ENCODE data around the gene CLMN. TPM values are rescaled to one million over a fixed set of nuclear protein-coding genes. Genes with fewer than 3 reads are reported as not detected.
A peak's percentile ranks its signal among the peaks of the same experiment; 100 is the strongest.

CLMN gene
- total and polyA plus RNA-seq, 2 donors: 4.3 to 11.1 TPM

DNA sequence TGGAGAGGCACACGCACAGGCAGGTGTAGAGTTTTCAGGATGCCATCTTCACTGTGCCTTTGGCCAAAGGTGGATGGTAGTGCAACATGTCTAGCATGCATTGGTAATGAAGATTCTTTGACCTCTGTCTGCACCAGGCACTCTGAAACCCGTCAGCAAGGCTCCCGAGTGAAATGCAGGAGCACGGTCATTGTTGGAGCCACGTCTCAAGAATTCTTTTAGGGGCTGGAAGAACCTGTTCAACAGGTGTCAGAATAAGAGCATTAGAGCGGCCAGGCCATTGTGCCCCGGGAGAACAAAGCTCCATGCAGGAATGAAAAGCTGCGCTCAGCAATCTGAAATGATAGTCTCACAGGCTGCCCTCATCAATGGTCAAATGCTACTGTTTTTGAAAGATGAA, 122.2 kb downstream of the CLMN start:
- Histone ChIP-seq H3K4me1 (ENCODE audit: insufficient read depth) (no peaks in the 10 kb centered on the region), H3K27ac (ENCODE audit: low read depth) (no peak overlapping the region), H3K4me3 (ENCODE audit: low read depth, low read length) (no peak overlapping the region), H3K36me3 (ENCODE audit: insufficient read depth) (no peaks in the 10 kb centered on the region)
- WGBS: 76% methylated on average over 8 of the region's 8 CpGs
- peak; percentile 65 for DNase-seq (ENCODE audit: extremely low spot score)

DNA sequence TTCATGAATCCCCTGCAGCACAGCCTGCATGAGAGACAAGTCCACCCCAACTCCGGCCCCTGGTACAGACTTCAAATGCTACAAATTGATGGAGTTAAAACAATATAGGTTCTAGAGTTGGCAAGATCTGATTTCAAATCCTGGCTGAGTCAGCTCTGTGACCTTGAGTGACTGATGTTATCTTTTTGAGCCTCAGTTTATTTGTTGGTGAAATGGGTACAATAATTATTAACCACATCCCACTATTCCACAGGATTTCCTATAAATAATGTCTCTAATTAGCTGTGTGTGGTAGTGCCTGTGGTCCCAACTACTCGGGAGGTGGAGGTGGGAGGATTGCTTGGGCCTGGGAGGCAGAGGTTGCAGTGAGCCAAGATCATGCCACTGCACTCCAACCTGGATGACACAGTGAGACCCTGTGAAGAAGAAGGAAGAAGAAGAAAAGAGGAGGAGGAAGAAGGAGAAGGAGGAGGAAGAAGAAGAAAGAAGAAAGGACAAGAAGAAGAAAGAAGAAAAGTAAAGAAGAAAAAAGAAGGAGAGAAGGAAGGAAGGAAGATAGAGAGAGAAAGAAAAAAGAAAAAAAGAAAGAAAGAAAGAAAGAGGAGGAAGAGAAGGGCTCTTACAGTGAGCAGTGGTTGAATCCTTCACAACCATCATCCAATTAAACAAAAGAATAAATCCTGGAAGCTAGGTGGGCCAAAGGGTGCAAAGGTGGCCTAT, 122.7 kb downstream of the CLMN start:
- no peak for DNase-seq (ENCODE audit: extremely low spot score)
- 90% methylated on average over 2 of the region's 2 CpGs for WGBS
- H3K4me3 ChIP-seq (ENCODE audit: low read depth, low read length): no peak overlapping the region

DNA sequence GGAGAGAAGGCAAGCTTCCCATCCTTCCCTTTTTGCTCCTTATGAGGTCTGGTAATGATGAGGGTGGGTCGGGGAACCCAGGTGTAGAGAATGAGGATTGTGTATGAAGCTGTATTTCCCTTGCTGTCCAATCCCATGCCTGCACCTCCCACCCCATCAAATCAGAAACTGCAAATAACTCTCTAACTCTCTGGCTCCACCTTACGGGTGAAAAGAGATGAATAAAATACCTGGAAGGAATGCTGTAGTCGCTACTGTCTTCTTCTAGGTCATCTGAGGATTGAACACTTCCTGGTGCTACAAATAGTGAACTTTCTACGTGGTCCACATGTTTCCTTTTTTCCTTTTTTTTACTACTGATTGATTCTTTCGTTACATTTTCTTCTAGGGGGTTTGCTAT, 123.4 kb downstream of the CLMN start:
- H3K36me3 ChIP-seq (ENCODE audit: insufficient read depth): no peaks in the 10 kb centered on the region
- H3K4me3 ChIP-seq (ENCODE audit: low read depth, low read length): no peak overlapping the region
- WGBS: 64% methylated on average over 5 of the region's 5 CpGs
- H3K4me1 ChIP-seq (ENCODE audit: insufficient read depth): no peaks in the 10 kb centered on the region
- H3K27ac ChIP-seq (ENCODE audit: low read depth): no peak overlapping the region
- no peak for DNase-seq (ENCODE audit: extremely low spot score)

More for the DNA sequence above, 122.7 kb downstream of the CLMN start:
- Histone ChIP-seq H3K4me1 (ENCODE audit: insufficient read depth) (no peaks in the 10 kb centered on the region), H3K36me3 (ENCODE audit: insufficient read depth) (no peaks in the 10 kb centered on the region), H3K27ac (ENCODE audit: low read depth) (no peak overlapping the region)

DNA sequence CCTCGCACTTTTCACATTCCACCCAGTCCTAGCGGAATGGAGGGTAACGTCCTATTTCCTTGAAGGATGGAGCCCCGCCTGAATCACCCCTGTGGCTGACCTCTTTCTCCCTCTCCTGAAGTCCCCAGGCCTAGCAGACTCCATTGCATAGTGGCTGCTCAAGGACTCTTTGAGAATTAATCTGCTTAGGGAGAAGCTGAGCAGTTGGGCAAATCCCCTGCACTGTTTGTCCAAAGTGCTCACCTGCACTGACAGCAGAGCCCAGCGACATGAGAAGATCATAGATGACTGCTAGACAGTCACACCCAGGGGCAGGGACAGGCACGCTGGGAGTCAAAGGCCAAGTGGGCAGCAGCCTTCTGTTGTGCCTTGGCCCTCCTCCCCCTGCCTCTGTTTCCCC, 124.7 kb downstream of the CLMN start:
- Histone ChIP-seq H3K27ac (ENCODE audit: low read depth) (no peak overlapping the region), H3K4me1 (ENCODE audit: insufficient read depth) (no peaks in the 10 kb centered on the region), H3K36me3 (ENCODE audit: insufficient read depth) (no peaks in the 10 kb centered on the region), H3K4me3 (ENCODE audit: low read depth, low read length) (no peak overlapping the region)
- DNase-seq (ENCODE audit: extremely low spot score): no peak
- WGBS: 96% methylated on average over 6 of the region's 6 CpGs

DNA sequence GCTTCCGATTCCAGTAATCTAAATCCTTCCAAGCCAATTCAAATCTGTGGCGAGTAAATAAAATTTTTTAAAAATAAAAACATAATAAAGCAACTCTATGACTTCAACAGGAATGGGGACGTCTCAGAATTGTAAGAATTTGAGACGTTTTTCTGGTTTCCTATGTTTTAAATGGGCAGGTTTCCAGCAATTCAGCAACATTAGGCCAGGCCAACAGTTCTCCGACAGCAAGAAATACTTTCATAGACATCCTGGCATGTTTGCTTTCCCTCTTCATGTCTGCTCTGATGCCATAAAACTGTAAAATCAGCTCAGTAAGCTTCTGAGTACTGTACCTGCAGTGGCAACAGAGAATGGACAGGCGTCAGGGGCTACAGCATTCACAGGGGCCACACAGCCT, 126.6 kb downstream of the CLMN start:
- DNase-seq (ENCODE audit: extremely low spot score): no peak
- WGBS: 75% methylated on average over 6 of the region's 6 CpGs

DNA sequence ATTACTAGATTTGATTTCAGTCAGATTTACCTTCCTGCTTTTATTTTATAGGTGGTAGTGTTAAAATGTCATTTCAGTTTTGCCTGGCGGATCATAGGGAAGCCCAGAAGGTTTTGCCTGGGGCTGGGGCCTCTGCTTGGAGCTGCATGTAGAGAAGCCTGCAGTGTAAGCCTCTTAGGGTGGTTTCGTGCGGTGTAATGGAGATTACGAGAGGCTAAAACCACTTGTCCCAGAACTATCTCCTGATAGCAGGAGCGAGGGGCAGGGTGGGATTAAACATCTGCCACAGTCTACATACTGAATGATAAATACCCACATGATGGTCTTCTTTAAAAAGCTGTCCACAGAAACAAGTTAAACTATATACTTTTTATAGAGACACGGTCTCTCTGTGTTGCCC, 127.4 kb downstream of the CLMN start:
- Histone ChIP-seq H3K4me3 (ENCODE audit: low read depth, low read length) (no peak overlapping the region), H3K4me1 (ENCODE audit: insufficient read depth) (no peaks in the 10 kb centered on the region), H3K36me3 (ENCODE audit: insufficient read depth) (no peaks in the 10 kb centered on the region), H3K27ac (ENCODE audit: low read depth) (no peak overlapping the region)
- 86% methylated on average over 6 of the region's 6 CpGs for WGBS
- DNase-seq (ENCODE audit: extremely low spot score): no peak

More for the DNA sequence above, 126.6 kb downstream of the CLMN start:
- Histone ChIP-seq H3K27ac (ENCODE audit: low read depth) (no peak overlapping the region), H3K36me3 (ENCODE audit: insufficient read depth) (no peaks in the 10 kb centered on the region), H3K4me1 (ENCODE audit: insufficient read depth) (no peaks in the 10 kb centered on the region), H3K4me3 (ENCODE audit: low read depth, low read length) (no peak overlapping the region)

DNA sequence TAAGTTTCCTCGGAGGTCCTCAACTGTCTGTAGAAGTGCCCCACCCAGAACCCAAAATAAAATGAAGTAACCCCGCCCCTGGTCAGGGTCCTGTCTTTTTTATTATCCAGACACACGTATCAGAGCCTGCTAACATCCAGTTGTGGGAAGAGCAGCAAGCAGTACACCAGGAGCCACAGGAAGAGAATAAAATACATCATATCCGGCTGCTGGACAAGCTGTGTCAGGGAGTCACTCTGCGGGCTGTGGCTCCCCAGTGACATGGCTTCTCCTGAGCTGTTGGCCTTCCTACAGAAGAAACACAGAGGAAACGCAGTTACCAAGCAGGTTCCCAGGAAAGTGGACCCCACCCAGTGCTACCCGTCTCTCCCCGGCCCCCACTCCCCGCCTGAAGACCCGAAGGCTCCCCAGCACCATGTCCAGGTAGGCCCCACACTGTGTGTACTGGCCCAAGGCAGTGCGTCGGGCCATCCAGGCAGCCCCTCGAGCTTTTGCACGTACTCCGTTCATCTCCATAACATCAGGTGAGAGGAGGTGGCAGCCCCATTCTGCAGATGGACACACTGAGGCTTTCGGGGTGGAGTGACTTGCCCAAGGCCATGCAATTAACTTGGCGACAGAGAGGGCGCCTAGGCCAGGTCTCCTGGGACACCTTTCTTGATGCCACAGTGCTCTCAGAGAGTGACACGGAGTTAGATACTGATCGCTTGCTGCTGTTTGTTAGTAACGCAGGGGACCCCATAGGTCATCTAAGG, 128.1 kb downstream of the CLMN start:
- WGBS: 89% methylated on average over 21 of the region's 21 CpGs
- Histone ChIP-seq H3K27ac (ENCODE audit: low read depth) (no peak overlapping the region), H3K36me3 (ENCODE audit: insufficient read depth) (no peaks in the 10 kb centered on the region), H3K4me3 (ENCODE audit: low read depth, low read length) (no peak overlapping the region), H3K4me1 (ENCODE audit: insufficient read depth) (no peaks in the 10 kb centered on the region)
- no peak for DNase-seq (ENCODE audit: extremely low spot score)

DNA sequence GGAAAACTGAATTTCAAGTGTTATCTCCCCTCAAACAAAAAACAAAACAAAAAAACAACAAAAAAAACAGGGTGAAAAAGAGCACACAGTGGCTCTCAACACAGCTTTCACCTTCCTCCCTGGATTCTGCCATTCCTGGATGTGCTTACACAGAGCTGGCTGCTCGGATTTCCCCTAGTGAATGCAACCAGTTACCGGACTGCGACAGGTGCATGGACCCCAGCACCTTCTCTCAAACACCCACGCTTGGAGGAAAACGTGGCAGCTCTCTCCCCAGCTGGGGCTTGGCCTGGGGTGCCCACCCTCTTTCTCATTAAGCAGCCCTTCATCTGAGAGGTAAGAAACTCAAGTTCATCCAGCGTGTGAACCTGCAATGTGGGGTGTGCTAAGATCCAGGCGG, 128.9 kb downstream of the CLMN start:
- Histone ChIP-seq H3K36me3 (ENCODE audit: insufficient read depth) (no peaks in the 10 kb centered on the region), H3K4me1 (ENCODE audit: insufficient read depth) (no peaks in the 10 kb centered on the region), H3K27ac (ENCODE audit: low read depth) (no peak overlapping the region), H3K4me3 (ENCODE audit: low read depth, low read length) (no peak overlapping the region)
- DNase-seq (ENCODE audit: extremely low spot score): no peak
- 93% methylated on average over 7 of the region's 7 CpGs for WGBS

DNA sequence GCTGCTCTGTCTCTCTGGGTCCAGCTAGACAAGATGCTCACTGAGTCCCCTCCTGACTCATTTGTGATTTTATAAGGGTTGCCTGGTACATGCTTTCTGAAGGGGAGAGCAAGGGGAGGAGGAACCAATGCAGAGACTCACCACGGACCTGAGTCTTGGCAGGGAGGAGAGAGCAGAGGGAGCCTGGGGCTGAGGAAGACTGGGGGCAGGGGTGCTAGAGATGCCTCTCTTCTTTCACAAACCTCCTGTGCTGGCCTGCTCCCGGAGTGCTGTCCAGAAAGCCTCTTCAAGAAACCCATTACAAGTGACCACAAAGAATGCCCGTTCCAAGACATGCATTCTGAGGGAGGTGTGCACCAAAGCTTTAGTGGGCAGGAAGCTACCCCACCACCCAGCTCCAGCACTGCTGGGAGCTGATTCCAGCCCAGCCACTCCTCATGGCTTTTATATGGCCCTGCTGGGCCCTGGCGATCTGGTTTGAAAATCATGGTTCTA, 129.3 kb downstream of the CLMN start:
- WGBS: 56% methylated on average over 4 of the region's 4 CpGs
- Histone ChIP-seq H3K27ac (ENCODE audit: low read depth) (no peak overlapping the region), H3K4me3 (ENCODE audit: low read depth, low read length) (no peak overlapping the region), H3K36me3 (ENCODE audit: insufficient read depth) (no peaks in the 10 kb centered on the region), H3K4me1 (ENCODE audit: insufficient read depth) (no peaks in the 10 kb centered on the region)
- DNase-seq (ENCODE audit: extremely low spot score): no peak

DNA sequence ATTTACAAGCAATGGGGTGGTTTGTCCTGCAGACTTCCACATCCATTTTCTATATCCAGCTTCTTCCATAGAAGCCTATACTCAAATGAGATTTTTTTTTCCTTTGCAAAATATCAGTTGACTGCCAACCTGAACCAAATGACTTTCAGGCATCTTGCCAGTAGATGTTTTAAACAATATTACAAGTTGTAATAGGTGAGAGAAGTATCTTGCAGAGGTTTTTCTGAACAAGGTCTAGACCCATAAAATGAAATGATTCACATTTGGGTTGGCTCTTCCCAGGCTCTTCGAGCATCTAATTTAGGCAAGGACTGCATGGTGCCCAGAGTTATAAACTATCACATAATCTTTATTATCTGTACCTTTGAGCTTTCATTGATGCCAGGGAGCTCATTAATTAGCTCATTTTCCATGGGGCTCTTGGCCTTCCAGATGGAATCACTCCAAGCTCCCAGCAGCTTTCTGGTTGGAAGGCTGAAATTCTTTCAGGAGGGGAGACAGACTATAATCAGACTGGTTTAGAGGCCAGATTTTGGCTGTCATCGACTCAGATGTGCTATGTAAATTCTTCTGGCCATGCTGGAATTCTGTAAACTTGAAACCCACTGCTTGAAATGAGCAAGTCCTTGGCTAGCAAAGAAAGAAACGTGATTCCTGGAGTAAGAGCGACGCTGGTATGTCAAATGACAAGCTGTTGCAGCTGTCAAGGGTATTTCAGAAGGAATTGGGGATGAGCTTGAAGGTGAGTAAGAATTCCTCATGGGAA, 130.2 kb downstream of the CLMN start:
- Histone ChIP-seq H3K4me3 (ENCODE audit: low read depth, low read length) (no peak overlapping the region), H3K27ac (ENCODE audit: low read depth) (no peak overlapping the region), H3K4me1 (ENCODE audit: insufficient read depth) (no peaks in the 10 kb centered on the region), H3K36me3 (ENCODE audit: insufficient read depth) (no peaks in the 10 kb centered on the region)
- DNase-seq (ENCODE audit: extremely low spot score): no peak
- 26% methylated on average over 5 of the region's 5 CpGs for WGBS

DNA sequence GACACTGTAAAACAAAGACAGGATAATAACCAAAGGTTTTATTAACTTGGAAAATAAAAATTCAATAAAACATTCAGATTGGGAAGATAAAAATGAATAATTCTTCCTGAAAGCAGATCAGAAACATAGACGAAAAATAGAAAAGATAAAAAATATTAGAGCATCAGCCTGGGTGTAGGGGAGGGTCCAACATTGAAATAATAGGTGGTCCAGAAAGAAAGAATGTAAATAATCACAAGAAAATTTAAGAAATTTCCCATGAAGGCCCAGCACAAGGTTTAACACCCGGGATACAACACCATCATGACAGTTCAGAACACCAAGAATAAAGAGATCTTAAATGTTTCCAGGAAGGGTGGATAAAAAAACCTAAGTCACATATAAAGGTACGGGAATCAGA, 131.3 kb downstream of the CLMN start:
- Histone ChIP-seq H3K27ac (ENCODE audit: low read depth) (no peak overlapping the region), H3K4me3 (ENCODE audit: low read depth, low read length) (no peak overlapping the region), H3K4me1 (ENCODE audit: insufficient read depth) (no peaks in the 10 kb centered on the region), H3K36me3 (ENCODE audit: insufficient read depth) (no peaks in the 10 kb centered on the region)
- WGBS: 89% methylated on average over 3 of the region's 3 CpGs
- DNase-seq (ENCODE audit: extremely low spot score): no peak

DNA sequence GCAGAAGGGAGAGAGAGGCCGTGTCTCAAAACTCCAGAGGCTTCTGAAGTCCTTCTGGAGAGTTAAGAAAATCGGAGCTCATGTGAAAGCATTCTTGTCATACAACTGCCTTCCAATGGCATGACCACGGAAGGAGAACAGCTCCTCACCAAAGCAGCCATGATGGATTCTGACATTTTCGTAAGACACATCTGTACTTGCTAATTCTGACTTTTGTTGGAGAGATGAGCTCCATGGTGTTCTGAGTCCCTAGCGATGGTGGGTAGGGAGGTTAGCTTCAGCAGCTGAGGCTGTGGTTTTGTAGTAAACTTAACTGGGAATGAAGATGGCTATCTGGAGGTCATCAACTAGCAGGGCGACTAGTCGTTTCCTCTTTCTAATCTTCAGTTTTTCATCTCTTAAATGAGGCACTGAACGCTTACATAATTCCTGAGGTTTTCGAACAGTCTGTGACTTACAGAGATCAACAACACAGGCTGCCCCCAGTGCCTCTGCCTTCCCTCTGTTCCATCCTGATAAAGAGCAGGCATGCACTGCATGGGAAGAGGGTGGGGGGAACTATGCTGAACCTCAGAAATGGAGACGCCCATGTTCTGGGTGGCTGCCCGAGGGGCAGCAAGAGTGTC, 133.8 kb downstream of the CLMN start:
- Histone ChIP-seq H3K4me3 (ENCODE audit: low read depth, low read length) (no peak overlapping the region), H3K27ac (ENCODE audit: low read depth) (no peak overlapping the region), H3K4me1 (ENCODE audit: insufficient read depth) (no peaks in the 10 kb centered on the region), H3K36me3 (ENCODE audit: insufficient read depth) (no peaks in the 10 kb centered on the region)
- 58% methylated on average over 11 of the region's 11 CpGs for WGBS
- no peak for DNase-seq (ENCODE audit: extremely low spot score)

DNA sequence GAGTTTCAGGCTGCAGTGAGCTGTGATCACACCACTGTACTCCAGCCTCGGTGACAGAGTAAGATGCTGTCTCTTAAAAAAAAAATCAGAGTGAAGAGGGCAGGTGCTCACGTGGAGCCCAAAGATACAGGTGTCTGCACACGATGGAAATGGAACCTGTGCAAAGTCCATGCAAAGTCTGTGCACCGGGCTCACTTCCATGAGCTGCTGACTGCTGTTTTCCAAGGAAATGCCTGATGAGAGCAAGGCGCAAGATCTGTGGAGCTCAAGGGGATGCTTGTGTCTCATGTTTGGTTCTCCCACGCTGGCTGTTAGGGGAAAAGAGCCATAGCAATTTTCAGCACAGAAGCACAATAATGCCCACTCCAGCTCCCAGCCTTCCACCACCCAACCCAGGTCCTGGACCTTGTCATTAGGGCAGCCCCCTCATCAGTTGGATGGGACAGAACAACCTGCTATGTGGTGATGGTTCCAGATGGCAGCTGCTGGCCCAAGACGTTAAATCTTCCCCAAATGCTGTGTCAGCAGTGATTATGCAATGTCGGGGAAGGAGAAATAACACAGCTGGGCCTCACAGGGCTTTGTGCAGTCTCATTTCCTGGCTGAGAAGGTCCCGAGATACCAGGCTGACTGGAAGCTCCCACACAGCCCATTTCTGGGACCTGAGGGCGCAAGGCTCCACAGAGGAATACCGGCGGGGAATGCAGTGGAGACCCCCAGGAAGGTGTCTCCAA, 134.5 kb downstream of the CLMN start:
- no peaks in the 10 kb centered on the region for H3K4me1 ChIP-seq (ENCODE audit: insufficient read depth)
- H3K27ac ChIP-seq (ENCODE audit: low read depth): no peak overlapping the region
- no peak for DNase-seq (ENCODE audit: extremely low spot score)
- H3K4me3 ChIP-seq (ENCODE audit: low read depth, low read length): no peak overlapping the region
- WGBS: 57% methylated on average over 12 of the region's 12 CpGs
- no peaks in the 10 kb centered on the region for H3K36me3 ChIP-seq (ENCODE audit: insufficient read depth)

All from urinary bladder (tissue), 4 donors.